DMS53 treated with DMSO at 0.1 percent for 48 hours (cell line): ENCODE measurements around the gene MAP4K3.
"Not testable (repeated sequence)": the region's sequence is repeated elsewhere in the genome, so short reads cannot be mapped to it uniquely, and the experiment has no call there.

Experiments
- DNase-seq: peaks from one replicate; lab custom pipeline; 2025; ENCODE audit not compliant: unreplicated experiment; lab: John Stamatoyannopoulos, UW

MAP4K3 gene

DNA sequence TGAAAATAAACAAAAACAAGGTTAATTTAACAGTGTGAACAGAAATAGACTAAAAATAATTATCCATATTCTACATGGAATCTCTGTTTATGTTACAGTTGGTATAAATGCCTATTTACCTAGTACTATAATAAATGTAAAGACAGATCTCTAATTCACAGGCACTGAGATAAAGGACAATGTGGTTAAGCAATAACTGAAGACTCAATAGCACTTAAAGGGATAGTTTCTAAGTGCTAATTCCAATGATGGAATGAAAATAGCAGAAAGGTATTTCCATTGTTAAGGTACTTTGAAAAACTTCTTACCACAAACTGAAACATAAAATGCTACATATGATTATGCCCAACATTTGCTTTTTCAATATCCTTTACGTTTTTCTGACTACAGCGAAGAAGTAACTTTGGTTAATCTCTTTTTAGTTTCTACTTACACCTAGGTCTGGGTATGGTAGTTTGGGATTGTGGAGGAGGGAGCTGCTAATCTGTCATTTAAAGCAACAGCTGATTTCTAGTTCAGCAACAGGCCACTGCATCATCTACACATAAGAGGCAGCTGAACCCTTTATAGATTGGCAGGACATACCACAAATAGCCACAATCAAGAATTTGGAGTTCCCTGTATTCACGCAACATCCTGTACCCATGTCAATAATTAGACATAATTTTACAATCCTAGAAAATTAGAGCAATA, 27.2 kb downstream of the MAP4K3 start:
- DNase-seq: no peak

DNA sequence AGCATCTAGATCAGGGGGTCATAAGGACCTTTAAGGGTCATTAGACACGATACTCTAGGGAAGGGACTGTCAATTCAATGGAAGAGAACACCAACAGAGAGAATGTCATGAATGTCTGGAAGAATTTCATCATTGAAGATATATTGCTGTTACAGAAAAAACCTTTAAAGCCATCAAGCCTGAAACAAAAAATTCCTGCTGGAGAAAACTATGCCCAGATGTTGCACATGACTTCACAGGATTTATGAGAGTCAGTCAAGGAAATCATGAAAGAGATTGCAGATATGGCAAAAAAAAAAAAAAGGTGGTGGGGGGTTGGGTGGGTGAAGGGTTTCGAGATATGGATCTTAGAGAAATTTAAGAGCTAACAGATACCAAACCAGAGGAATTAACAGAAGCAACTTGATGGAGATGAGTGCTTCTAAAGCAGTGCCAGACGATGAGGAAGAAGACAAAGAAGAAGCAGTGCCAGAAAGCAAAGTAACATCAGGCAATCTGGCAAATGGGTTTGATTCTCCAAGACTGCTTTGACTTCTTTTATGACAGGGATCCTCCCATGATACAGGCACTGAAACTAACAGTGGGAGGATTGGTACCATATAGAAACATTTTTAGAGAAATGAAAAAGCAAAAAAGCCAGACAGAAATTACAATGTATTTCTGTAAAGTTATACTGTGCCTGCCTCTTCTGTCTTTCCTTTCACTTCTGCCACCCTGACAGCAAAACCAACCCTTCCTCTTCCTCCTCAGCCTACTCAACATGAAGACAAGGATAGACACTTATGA, 28.5 kb downstream of the MAP4K3 start:
- no peak for DNase-seq

DNA sequence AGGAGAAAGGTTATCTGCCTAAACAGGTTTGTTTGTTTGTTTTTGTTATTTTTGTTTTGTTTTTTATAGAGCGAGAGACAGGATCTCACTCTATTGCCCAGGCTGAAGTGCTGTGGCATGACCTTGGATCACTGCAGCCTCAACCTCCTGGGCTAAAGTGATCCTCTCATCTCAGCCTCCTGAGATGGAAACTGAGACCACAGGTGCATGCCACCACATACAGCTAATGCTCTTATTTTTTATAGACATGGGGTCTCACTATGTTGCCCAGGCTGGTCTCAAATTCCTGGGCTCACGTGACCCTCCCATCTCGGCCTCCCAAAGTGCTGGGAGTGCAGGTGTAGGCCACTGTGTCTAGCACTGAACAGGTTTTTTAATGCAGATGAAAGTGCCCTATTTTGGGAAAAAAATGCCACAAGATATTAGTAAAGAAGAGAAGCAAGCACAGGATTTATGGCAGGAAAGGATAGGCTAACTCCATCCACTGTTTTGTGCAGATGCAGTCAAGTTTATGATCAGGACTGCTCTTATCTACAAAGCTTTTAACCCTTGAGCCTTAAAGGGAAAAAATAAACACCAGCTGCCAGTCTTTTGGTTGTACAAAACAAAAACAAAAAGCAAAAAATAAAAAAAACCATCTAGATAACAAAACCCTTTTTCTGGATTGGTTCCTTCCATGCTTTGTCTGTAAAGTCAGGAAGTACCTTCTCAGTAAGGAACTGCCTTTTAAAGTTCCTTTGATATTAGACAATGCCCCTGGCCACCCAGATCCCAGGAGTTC, 29.4 kb downstream of the MAP4K3 start:
- DNase-seq: no peak

DNA sequence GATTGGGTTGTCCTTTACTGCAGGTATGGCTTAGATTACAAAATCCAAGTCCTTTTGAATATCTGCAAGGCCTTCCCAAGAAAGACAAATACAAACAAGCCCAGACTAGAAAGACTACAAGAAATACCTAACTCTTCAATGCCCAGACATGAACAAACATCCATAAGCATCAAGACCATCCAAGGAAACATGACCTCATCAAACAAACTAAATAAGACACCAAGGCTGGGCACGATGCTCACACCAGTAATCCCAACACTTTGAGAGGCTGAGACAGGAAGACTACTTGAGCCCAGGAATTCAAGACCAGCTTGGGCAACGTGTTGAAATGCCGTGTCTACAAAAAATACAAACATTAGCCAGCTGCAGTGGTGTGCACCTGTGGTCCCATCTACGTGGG, 31.7 kb downstream of the MAP4K3 start:
- no peak for DNase-seq

DNA sequence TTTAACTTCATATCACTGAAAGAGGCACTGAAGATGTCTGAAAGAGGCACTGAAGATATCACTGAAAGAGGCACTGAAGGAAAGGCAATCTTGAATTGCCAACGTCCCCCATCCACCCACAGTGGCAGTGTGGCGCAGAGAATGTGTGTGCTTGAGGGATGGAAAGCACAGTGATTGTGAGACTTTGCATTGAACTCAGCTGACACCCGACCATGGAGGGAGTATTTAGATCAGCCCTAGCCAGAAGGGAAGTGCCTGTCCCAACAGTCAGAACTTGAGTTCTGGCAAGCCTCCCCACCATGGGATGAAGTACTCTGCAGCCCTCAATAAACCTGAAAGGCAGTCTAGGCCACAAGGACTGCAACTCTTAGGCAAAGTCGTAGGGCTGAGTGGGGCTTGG, 33.8 kb downstream of the MAP4K3 start:
- no peak for DNase-seq

DNA sequence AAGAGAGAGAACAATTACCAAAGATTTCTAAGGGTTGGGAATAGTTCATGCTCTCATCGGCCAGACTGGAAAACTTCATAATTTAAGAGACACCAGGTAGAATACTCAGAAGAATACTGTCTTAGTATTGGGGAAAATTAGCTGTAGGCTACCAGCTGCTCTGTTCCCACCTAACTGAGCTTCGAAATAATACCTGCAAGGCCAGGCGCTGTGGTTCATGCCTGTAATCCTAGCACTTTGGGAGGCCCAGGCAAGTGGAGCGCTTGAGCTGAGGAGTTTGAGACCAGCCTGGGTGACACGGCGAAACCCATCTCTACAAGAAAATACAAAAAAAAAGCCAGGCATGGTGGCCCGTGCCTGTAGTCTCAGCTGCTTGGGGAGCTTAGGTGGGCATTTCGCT, 35.8 kb downstream of the MAP4K3 start:
- no peak for DNase-seq

DNA sequence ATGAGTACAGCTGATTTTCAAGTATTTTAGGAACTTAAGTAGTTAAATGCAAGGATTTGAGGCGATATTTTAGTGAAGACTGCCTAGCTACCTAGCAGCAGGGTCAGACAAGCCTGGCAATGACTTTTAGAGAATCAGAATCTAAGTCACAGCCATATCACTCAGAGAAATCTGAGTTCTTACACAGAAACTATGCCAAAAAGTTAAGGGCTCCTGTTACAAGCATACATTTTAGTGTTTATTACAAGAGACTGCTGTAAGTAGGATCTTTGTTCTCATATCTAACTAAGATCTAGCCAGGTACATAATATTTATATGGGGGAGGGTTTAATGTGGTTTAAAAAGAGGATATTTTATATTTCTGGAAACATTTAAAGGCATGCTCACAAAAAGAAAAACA, 37.5 kb downstream of the MAP4K3 start:
- no peak for DNase-seq

DNA sequence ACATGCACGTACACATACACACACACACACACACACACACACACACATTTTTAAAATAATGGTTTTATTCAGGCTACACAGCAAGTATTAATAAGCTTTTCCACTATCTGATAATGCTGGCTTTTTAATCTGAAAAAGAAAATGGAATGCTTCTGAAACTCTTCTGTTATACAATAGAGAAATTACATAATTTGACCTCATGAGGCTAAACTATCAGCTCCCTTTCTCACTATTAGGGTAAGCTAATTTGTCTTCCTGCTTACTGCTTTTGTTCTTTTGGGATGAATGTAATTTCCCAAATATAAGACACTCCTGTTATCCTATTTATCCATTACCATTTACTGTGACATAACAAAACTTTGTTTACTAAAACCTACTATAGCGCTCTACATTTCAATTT, 41.8 kb downstream of the MAP4K3 start:
- DNase-seq: no peak

DNA sequence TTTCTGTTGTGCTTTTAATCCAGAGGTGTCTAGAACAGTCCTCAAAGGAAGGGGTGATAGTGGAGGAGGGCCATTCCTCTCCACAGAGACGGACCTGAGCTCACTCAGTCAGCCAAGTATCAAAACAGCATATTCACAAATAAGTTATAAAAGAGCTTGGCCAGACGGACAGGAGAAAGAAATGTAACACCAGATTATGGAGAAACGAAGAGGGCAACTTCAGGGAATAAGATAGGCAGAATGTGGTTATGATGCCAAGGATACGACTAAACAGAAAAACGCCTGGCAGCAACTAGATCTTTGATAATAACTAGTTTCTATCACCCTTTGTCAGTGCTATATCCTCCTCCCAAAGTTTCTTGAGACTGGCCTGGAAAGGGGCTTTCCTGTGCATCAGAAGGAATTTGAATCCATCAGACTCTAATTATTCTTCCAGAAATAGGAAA, 42.5 kb downstream of the MAP4K3 start:
- no peak for DNase-seq

DNA sequence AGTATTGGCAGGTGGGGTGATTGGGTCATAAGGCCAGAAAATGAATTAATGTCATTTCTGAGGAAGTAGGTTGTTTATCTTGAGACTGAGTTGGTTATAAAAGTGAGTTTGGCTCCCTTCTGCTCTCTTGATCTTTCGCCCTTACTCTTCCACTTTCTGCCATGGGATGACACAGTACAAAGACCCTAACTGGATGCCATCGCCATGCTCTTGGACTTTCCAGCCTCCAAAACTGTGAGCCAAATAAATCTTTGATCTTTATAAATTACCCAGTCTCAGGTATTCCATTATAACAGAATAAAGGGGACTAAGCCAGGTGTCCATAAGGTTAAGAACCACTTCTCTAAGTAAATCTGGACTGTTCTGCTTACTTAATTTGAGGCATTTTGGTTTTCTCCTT, 44.4 kb downstream of the MAP4K3 start:
- DNase-seq: no peak

DNA sequence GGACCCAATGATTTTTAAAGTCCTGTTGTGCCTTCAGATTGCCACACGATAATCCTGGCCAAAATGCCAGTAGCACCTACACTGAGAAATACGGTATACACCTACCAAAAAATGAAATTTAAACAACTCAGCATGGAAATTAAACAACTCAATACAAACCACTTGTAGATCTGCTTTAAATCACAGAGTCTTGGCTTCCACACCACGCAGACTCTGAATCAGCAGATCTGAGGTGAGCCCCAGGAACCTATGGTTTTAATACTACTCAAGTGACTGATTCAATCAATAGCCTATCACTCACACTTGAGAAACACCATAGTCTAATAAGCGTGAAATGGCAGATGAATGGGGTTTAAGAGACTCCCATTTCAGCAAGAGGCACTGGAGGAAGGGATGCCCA, 46.9 kb downstream of the MAP4K3 start:
- DNase-seq: no peak

DNA sequence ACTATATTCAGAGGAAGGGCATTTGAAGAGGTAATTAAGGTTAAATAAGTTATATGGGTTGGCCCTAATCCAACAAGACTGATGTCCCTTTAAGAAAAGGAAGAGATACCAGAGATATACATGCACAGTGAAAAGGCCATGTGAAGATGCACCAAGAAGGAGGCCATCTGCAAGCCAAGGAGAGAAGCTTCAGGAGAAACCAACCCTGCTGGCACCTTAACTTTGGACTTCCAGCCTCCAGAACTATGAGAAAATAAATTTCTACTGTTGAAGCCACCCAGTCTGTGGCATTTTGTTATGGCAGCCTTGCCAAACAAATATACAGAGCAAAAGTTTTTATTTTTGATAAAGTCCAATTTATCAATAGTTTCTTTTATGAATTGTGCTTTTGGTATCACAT, 51.0 kb downstream of the MAP4K3 start:
- no peak for DNase-seq

DNA sequence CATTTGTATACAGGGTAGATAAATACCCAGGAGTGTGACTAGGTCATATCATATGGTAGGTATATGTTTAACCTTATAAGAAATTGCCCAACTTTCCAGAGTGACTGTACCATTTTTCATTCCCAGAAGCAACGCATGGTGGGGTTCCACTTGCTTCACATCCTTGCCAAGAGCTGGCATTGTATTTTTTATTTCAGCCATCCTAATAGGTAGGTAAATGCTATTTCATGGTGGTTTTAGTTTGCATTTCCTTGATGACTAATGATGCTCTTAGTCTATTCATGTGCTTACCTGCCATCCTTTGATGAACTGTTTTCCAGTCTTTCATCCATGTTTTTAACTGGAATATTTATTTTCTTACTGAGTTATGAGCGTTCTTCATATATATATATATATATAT, 51.9 kb downstream of the MAP4K3 start:
- no peak for DNase-seq

DNA sequence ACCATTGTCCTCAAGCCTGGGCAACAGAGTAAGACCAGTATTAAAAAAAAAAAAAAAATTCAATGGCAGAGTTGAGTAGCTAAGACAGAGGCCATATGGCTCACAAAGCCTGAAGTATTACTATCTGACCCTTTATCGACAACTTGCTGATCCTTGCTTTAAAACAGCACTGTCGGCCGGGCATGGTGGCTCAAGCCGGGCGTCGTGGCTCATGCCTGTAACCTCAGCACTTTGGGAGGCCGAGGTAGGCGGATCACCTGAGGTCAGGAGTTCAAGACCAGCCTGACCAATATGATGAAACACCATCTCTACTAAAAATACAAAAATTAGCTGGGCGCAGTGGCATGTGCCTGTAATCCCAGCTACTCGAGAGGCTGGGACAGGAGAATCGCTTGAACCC, 53.0 kb downstream of the MAP4K3 start:
- DNase-seq: not testable (repeated sequence)

DNA sequence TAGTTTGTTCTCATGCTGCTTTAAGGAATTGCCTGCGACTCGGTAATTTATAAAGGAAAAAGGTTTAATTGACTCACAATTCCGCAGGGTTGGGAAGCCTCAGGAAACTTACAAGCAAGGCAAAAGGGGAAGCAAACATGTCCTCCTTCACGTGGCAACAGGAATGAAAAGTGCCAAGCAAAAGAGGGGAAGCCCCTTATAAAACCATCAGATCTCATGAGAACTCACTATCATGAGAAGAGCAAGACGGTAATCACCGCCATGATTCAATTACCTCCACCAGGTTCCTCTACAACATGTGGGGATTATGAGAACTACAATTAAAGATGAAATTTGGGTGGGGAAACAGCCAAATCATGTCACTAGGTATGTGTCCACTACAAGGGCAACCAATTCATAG, 53.9 kb downstream of the MAP4K3 start:
- DNase-seq: no peak

DNA sequence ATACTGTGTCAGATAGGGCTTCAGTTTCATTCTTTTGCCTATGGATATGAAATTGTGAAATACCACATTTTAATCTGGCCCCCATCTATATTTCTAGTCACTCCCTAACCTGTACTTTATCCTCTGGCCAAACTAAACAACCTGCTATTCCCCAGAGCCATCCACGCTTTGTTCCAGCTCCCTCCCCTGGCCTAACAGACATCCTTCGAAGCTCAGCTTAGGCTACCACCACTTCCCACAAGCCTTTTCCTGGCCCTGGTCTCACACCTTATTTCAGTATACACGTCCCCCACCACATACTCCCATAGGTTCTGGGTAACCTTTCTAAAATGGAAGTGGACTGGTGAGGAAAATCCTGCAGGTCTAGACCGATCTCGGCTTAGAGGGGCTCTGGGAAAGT, 55.4 kb downstream of the MAP4K3 start:
- DNase-seq: no peak

DNA sequence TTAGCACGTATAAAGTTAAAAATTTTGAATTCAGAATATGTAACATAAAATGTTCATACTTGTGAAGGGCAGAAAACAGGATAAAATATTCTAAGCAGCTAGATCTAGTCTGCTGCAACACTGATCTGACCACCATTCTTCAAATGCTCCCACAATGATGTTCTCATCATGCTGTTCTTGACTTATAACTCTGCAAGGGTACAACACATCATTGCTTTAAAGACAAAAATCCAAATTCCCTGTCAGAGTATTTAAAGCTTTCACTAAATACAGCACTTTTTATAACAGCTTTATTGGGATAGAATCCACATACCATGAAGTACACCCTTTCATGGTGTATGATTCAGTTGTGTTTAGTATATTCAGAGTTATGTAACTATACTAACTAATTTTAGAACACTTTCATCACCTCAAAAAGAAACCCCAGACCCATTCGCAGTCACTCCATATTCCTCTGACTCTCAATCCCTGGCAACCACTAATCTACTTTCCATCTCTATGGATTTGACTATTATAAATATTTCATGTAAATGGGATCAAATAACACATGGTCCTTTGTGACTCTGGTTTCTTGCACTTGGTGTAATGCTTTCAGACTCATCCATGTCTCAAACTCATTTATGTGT, 56.4 kb downstream of the MAP4K3 start:
- DNase-seq: no peak

DNA sequence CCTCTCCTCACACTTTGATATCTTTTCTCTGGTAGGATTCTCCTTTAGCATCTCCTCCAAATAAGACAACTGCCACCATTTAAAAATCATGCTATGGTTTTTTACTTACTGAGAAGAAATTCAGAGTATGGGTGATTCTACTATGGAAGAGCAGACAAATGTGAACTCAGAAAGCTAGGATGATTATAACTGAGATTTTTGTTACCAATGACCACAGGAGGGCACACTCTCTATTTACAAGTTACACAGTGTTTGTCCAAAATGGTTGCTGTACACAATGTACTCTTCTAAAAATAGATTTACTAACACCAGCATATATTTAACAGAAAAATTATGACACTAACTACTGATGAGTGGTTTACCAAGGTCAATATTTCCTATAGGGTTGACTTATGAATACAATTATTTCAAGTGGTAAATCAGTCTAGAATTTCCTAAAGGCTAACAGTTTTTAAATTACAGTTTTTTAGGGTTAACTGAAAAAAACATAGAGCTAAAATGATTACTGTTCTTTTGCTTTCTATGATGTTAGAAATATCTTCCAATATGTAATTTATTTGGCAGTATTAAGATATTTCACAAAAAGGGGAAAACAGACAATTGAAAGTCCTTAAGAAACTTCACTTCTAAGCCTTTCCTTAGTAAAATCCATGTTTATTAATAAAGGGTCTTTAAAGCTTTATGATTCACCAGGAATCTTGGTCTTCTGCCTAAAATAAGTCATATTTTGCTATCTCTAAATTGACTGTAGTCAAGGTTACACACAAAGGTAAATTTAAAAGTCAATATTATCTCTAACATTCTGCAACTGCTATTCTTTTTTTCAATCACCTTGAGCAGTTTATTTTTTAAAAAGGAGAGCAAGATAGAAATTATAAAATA, 57.2 kb downstream of the MAP4K3 start:
- DNase-seq: peak; percentile 43

DNA sequence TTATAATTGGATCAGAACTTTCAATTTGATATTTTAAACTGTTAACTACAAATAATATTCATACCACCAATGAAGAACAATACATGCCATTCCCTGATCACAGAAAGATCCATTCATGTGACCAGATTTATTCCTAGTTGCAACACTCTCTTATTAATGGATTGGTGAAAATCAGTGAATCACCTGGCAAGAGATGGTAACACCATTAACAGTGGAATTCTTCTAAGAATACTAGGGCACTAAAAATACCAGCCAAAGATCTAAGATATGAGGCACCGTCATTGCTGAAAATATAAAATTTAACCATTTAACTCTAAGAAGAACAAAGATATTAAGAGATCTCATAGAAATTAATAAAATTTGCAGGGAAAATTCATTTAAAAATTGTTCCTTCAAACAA, 58.1 kb downstream of the MAP4K3 start:
- DNase-seq: no peak

DNA sequence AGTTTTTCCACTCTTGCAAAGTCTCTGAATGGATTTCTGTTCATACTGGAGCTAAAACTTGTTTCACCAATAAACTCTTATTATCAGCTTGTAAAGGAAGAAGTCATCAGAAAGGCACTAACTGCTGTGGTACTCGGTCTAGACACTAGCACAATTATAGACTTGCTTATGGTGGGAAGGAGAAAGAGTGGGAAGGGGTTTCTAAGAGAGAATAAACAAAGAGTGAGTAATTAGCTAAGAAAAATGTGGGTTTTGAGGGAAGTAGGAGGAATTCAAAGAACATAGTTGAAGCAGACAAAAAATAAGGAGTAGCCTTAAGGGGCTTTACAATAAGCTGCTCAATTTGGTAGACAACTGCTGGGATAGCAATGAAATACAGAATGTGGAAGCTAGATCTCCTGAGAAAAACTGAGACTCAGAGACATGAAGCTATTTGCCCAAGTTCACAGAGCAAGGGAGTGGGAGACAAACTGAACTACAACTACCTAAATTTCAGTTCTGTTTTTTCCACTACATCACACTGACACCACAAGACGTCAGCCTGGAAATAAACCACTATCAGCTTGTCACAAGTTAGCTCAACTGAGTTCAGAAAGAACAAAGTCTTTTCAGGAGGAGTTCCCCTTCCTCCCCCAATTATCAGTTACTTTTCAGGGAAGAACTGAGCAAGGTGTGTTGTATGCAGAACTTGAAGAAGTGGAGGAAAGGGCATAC, 59.7 kb downstream of the MAP4K3 start:
- no peak for DNase-seq
